ENCODE results near the gene BMP7. TPM values are rescaled to one million over a fixed set of nuclear protein-coding genes. Genes with fewer than 3 reads are reported as not detected.

The BMP7 gene
- total RNA-seq, 1 experiment from 2014 or later: not detected

- H3K4me3 Mint-ChIP-seq (ENCODE audit: unreplicated experiment): no peak overlapping the region
- H3K4me1 Mint-ChIP-seq (ENCODE audit: insufficient read depth, unreplicated experiment): no peaks in the 10 kb centered on the region
- H3K36me3 Mint-ChIP-seq (ENCODE audit: insufficient read depth, unreplicated experiment): no peaks in the 10 kb centered on the region
- no peaks in the 10 kb centered on the region for H3K9me3 Mint-ChIP-seq (ENCODE audit: unreplicated experiment)
- H3K27me3 Mint-ChIP-seq (ENCODE audit: insufficient read depth, unreplicated experiment): peaks cover 47% of the 10 kb centered on the region
- no peak for TF ChIP-seq CTCF (IDR thresholded peaks at IDR 0.05; ENCODE audit: unreplicated experiment)
- H3K27ac Mint-ChIP-seq (ENCODE audit: low read depth, unreplicated experiment): no peak overlapping the region
- no TSS peak for BruUV-seq (replicated peaks)
- intact Hi-C loops (cut with micrococcal nuclease): no loop called here
- POLR2A ChIA-PET: interaction anchor here (0.6 to 0.9 kb wide), 2 partner anchors 73 to 189 kb away, joined by 3 read pairs; no protein-coding TSS in a partner anchor
- CTCF ChIA-PET: interaction anchor here (0.7 kb wide), 2 partner anchors 44 to 49 kb away, joined by 3 read pairs; no protein-coding TSS in a partner anchor
- no peak for DNase-seq (ENCODE audit: unreplicated experiment)
Observed at GRCh38 chr20:57137676-57138075, 128.8 kb downstream of the BMP7 start.

- no peak for DNase-seq (ENCODE audit: unreplicated experiment)
- no TSS peak for BruUV-seq (replicated peaks)
- peaks cover 49% of the 10 kb centered on the region for H3K27me3 Mint-ChIP-seq (ENCODE audit: insufficient read depth, unreplicated experiment)
- no peak overlapping the region for H3K4me3 Mint-ChIP-seq (ENCODE audit: unreplicated experiment)
- TF ChIP-seq CTCF (IDR thresholded peaks at IDR 0.05; ENCODE audit: unreplicated experiment): no peak
- H3K4me1 Mint-ChIP-seq (ENCODE audit: insufficient read depth, unreplicated experiment): no peaks in the 10 kb centered on the region
- H3K27ac Mint-ChIP-seq (ENCODE audit: low read depth, unreplicated experiment): no peak overlapping the region
- ChIA-PET CTCF (interaction anchor here (0.7 kb wide), 1 partner anchor 45 kb away, joined by 3 read pairs; no protein-coding TSS in a partner anchor), POLR2A (interaction anchor here (0.6 kb wide), 1 partner anchor 72 kb away, joined by 3 read pairs; no protein-coding TSS in a partner anchor)
- intact Hi-C loops (cut with micrococcal nuclease): no loop called here
- no peaks in the 10 kb centered on the region for H3K36me3 Mint-ChIP-seq (ENCODE audit: insufficient read depth, unreplicated experiment)
- H3K9me3 Mint-ChIP-seq (ENCODE audit: unreplicated experiment): no peaks in the 10 kb centered on the region
Observed at GRCh38 chr20:57136734-57137133, 129.7 kb downstream of the BMP7 start.

GRCh38 chr20:57135875-57136274 is 130.6 kb downstream of the BMP7 start:
- Mint-ChIP-seq H3K9me3 (ENCODE audit: unreplicated experiment) (no peaks in the 10 kb centered on the region), H3K36me3 (ENCODE audit: insufficient read depth, unreplicated experiment) (no peaks in the 10 kb centered on the region), H3K27ac (ENCODE audit: low read depth, unreplicated experiment) (no peak overlapping the region), H3K4me3 (ENCODE audit: unreplicated experiment) (no peak overlapping the region), H3K4me1 (ENCODE audit: insufficient read depth, unreplicated experiment) (no peaks in the 10 kb centered on the region), H3K27me3 (ENCODE audit: insufficient read depth, unreplicated experiment) (peaks cover 57% of the 10 kb centered on the region)
- no TSS peak for BruUV-seq (replicated peaks)
- intact Hi-C loops (cut with micrococcal nuclease): no loop called here
- DNase-seq (ENCODE audit: unreplicated experiment): no peak
- CTCF ChIA-PET: no interaction called here
- no peak for TF ChIP-seq CTCF (IDR thresholded peaks at IDR 0.05; ENCODE audit: unreplicated experiment)
- POLR2A ChIA-PET: no interaction called here

DNA sequence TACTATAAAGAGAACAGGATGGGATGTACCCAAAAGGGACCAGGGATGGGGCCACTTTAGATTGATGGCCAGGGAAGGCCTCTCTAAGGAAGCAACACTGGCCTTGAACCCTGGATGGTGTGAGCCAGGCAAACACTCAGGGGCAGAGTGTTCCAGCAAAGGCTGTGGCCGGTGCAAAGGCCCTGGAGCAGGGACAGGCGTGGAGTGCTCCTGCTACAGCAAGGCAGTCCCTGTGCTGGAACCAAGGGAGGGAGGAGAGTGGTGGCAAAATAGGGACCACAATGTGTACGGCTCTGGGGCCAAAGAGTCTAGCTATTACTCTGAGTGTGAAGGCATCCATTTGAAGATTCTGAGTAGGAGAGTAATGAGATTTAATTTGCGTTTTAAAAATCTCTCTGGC is 131.6 kb downstream of the BMP7 start:
- ChIA-PET CTCF (no interaction called here), POLR2A (no interaction called here)
- intact Hi-C loops (cut with micrococcal nuclease): no loop called here
- Mint-ChIP-seq H3K4me3 (ENCODE audit: unreplicated experiment) (no peak overlapping the region), H3K4me1 (ENCODE audit: insufficient read depth, unreplicated experiment) (peaks cover 6% of the 10 kb centered on the region), H3K27me3 (ENCODE audit: insufficient read depth, unreplicated experiment) (peaks cover 58% of the 10 kb centered on the region), H3K9me3 (ENCODE audit: unreplicated experiment) (no peaks in the 10 kb centered on the region), H3K36me3 (ENCODE audit: insufficient read depth, unreplicated experiment) (no peaks in the 10 kb centered on the region), H3K27ac (ENCODE audit: low read depth, unreplicated experiment) (no peak overlapping the region)
- TF ChIP-seq CTCF (IDR thresholded peaks at IDR 0.05; ENCODE audit: unreplicated experiment): no peak
- no TSS peak for BruUV-seq (replicated peaks)
- DNase-seq (ENCODE audit: unreplicated experiment): no peak
